Erythroblast (primary cell): Measurements from ENCODE around the gene BEAN1.

Source experiments
- GATA1 ChIP-seq: IDR thresholded peaks from 2 replicates; pipeline ENCODE4 v1.6.1; 2011; ENCODE audit warnings: low read depth, mild to moderate bottlenecking, control low read depth, low read length, moderate library complexity
- POLR2A ChIP-seq: IDR thresholded peaks from 2 replicates; pipeline ENCODE4 v1.6.1; 2011; ENCODE audit warnings: mild to moderate bottlenecking, low read length

- TF ChIP-seq POLR2A (no peak), GATA1 (no peak)
These were observed 64.0 kb downstream of the BEAN1 start for GRCh38 chr16:66490774-66491715.
